Endothelial cell of umbilical vein (primary cell): ENCODE measurements around the gene GEMIN7. TPM values are rescaled to one million over a fixed set of nuclear protein-coding genes. Genes with fewer than 3 reads are reported as not detected.

Experiments
- BruUV-seq: library from RNA; stranded (reverse); fragments of 400-500 nt; replicated peaks from 2 replicates; lab custom pipeline; 2021; lab: Mats Ljungman, UMichigan
- CTCF ChIA-PET: fragments of 300-600, 350-600 bp; sonication (Branson Sonifier 250); formaldehyde crosslinking; loops from one replicate; lab custom pipeline; 2021; ENCODE audit warnings: antibody characterized with exemption, inconsistent platforms; lab: Charles Lee
- POLR2A ChIA-PET: fragments of 300-600, 350-600 bp; sonication (Branson Sonifier 250); formaldehyde crosslinking; loops from one replicate; lab custom pipeline; 2021; ENCODE audit warnings: antibody characterized with exemption, inconsistent platforms; lab: Charles Lee
- DNase-seq: peaks from one replicate; pipeline ENCODE4 v3.0.0-alpha.2; 2011; ENCODE audit warnings: low read depth, low spot score
- FAIRE-seq: peaks from 2 replicates; lab custom pipeline; 2011; peaks lifted over from hg19 to GRCh38; lab: Jason Lieb, UNC
- H2AFZ ChIP-seq: 2 replicates; pipeline ENCODE4 v1.6.0; 2012; ENCODE audit warnings: low read depth, low read length, control low read depth, inconsistent platforms
- H3K27ac ChIP-seq: 2 replicates; pipeline ENCODE4 v1.5.1; 2011; ENCODE audit warnings: low read depth, mild to moderate bottlenecking, control low read depth, low read length, moderate library complexity; ENCODE audit not compliant: insufficient read depth
- H3K27me3 ChIP-seq, 2 experiments: 2 replicates each; pipeline versions ENCODE4 v1.6.0 to v1.6.1; 2011; ENCODE audit warnings: low read length in 2 of 2, mixed read lengths in 1 of 2; ENCODE audit not compliant: control insufficient read depth in 2 of 2, insufficient read depth in 2 of 2
- H3K36me3 ChIP-seq, 2 experiments: 2 replicates in 1 of 2; 3 replicates in 1 of 2; pipeline ENCODE4 v1.5.1; 2011; ENCODE audit warnings: low read length in 2 of 2, mild to moderate bottlenecking in 1 of 2, moderate library complexity in 1 of 2; ENCODE audit not compliant: control insufficient read depth in 2 of 2, insufficient read depth in 2 of 2; ENCODE audit errors: extremely low read depth in 1 of 2
- H3K4me1 ChIP-seq: 3 replicates; pipeline ENCODE4 v1.5.1; 2011; ENCODE audit warnings: mild to moderate bottlenecking, low read length; ENCODE audit not compliant: control insufficient read depth, insufficient read depth; ENCODE audit errors: extremely low read depth
- H3K4me2 ChIP-seq: 2 replicates; pipeline ENCODE4 v1.6.1; 2011; ENCODE audit warnings: low read length, control low read depth, mixed read lengths; ENCODE audit not compliant: insufficient read depth
- H3K4me3 ChIP-seq, 3 experiments: fragments of 200-600 bp in 1 of 3; sonication (generic), shearing (Covaris generic) in 1 of 3; replicated peaks in 1 of 3; 2 replicates each; pipeline ENCODE4 v1.5.1; 2011 to 2016; ENCODE audit warnings: control low read depth in 3 of 3, low read length in 3 of 3, mild to moderate bottlenecking in 2 of 3, inconsistent platforms in 1 of 3, low read depth in 1 of 3, moderate library complexity in 1 of 3; ENCODE audit not compliant: insufficient read depth in 1 of 3
- H3K79me2 ChIP-seq: 2 replicates; pipeline ENCODE4 v1.6.0; 2012; ENCODE audit warnings: low read length, inconsistent platforms; ENCODE audit not compliant: control insufficient read depth, insufficient read depth
- H3K9ac ChIP-seq: replicated peaks from 2 replicates; pipeline ENCODE3; 2011; ENCODE audit warnings: low read length, control low read depth; ENCODE audit not compliant: insufficient read depth; ENCODE audit errors: extremely low read depth
- H3K9me1 ChIP-seq: replicated peaks from 3 replicates; pipeline ENCODE4 v1.6.0; 2011; ENCODE audit warnings: mild to moderate bottlenecking, low read length; ENCODE audit not compliant: control insufficient read depth, insufficient read depth; ENCODE audit errors: extremely low read depth
- H3K9me3 ChIP-seq: replicated peaks from 2 replicates; pipeline ENCODE4 v1.5.1; 2012; ENCODE audit warnings: low read length, inconsistent platforms; ENCODE audit not compliant: control insufficient read depth, insufficient read depth
- H4K20me1 ChIP-seq: replicated peaks from 2 replicates; pipeline ENCODE3; 2011; ENCODE audit warnings: mild to moderate bottlenecking, low read length; ENCODE audit not compliant: control insufficient read depth, insufficient read depth; ENCODE audit errors: extremely low read depth
- CTCF ChIP-seq, 2 donors: IDR thresholded peaks; 1 replicate in 1 of 2; 2 replicates in 1 of 2; pipeline ENCODE4 v1.5.1; 2011; ENCODE audit warnings: low read length in 2 of 2, mild to moderate bottlenecking in 2 of 2, moderate library complexity in 2 of 2, control low read depth in 1 of 2, inconsistent platforms in 1 of 2, low read depth in 1 of 2; ENCODE audit not compliant: insufficient read depth in 1 of 2; ENCODE audit errors: extremely low read depth in 1 of 2
- EZH2 ChIP-seq: IDR thresholded peaks from 2 replicates; pipeline ENCODE4 v1.6.1; 2012; ENCODE audit warnings: borderline replicate concordance, low read depth, mild to moderate bottlenecking, moderate library complexity, low read length, inconsistent platforms; ENCODE audit not compliant: severe bottlenecking
- FOS ChIP-seq: IDR thresholded peaks from 2 replicates; pipeline ENCODE4 v1.6.1; 2011; ENCODE audit warnings: mild to moderate bottlenecking, low read length, moderate library complexity, borderline replicate concordance; ENCODE audit not compliant: insufficient read depth
- GATA2 ChIP-seq: IDR thresholded peaks from 2 replicates; pipeline ENCODE4 v1.7.0; 2011; ENCODE audit warnings: low read depth, mild to moderate bottlenecking, moderate library complexity, mixed read lengths, low read length; ENCODE audit not compliant: insufficient read length, insufficient read depth
- JUN ChIP-seq: IDR thresholded peaks from 2 replicates; pipeline ENCODE4 v1.6.1; 2011; ENCODE audit warnings: borderline replicate concordance, low read depth; ENCODE audit not compliant: insufficient read length, insufficient read depth
- MAX ChIP-seq: IDR thresholded peaks from 2 replicates; pipeline ENCODE4 v1.6.1; 2011; ENCODE audit not compliant: insufficient read depth, insufficient read length
- MYC ChIP-seq: IDR thresholded peaks from one replicate; pipeline ENCODE4 v1.6.1; 2011; ENCODE audit warnings: mild to moderate bottlenecking, low read depth, low read length
- POLR2A ChIP-seq: IDR thresholded peaks from 2 replicates; pipeline ENCODE4 v1.6.1; 2012; ENCODE audit warnings: low read depth, mild to moderate bottlenecking, control low read depth, low read length
- POLR2AphosphoS5 ChIP-seq: IDR thresholded peaks from 2 replicates; pipeline ENCODE4 v1.6.1; 2012; ENCODE audit warnings: low read depth, mild to moderate bottlenecking, control low read depth, low read length, moderate library complexity; ENCODE audit not compliant: insufficient read depth
- dilution Hi-C: fragments of 300-500 bp; cut with MboI; formaldehyde crosslinking; loops from one replicate; pipeline ENCODE4 v1.15.0; 2019; ENCODE audit warnings: low sequenced_read_pairs; ENCODE audit not compliant: extremely low pct_ligation_motif_present
- intact Hi-C: fragments of 100-400 bp; cut with micrococcal nuclease; formaldehyde crosslinking; loops from one replicate; pipeline ENCODE4 v1.10.0; 2022
- polyA plus RNA-seq, 4 experiments: library from polyadenylated mRNA; depleted of rRNA in 3 of 4; stranded (reverse) in 3 of 4; unstranded in 1 of 4; fragments of >200 nt; gene quantifications; 2 replicates each; pipeline versions ENCODE4 v1.2.1 to v1.2.3, GENCODE V29; 2011 to 2012; ENCODE audit warnings: missing spikeins in 1 of 4
- total RNA-seq: library from RNA; stranded (reverse); gene quantifications from 2 replicates; pipeline ENCODE4 v1.2.3, GENCODE V29; 2021

The GEMIN7 gene
- total and polyA plus RNA-seq, 2 donors (not counting 3 experiments of a cell fraction or from before 2014, with no cell fraction given) = 34.2 to 53.7 TPM

GRCh38 chr19:45070861-45071544 is 8.1 kb upstream of the GEMIN7 start:
- Histone ChIP-seq H3K4me1 (no peaks in the 10 kb centered on the region), H3K79me2 (no peaks in the 10 kb centered on the region), H3K9ac (no peak overlapping the region), H3K27me3 (no peaks in the 10 kb centered on the region), H3K9me3 (no peaks in the 10 kb centered on the region), H3K4me3 (no peak overlapping the region), H2AFZ (no peak overlapping the region), H3K27ac (no peak overlapping the region), H3K9me1 (no peaks in the 10 kb centered on the region), H4K20me1 (no peaks in the 10 kb centered on the region), H3K36me3 (peaks cover 2 to 29% of the 10 kb centered on the region in 2 experiments), H3K4me2 (no peak overlapping the region)
- intact Hi-C loops (no loop called here), dilution Hi-C loops (no loop called here)
- TF ChIP-seq JUN = no peak
- no peak for TF ChIP-seq POLR2A
- TF ChIP-seq EZH2 = no peak
- TF ChIP-seq GATA2 = no peak
- no peak for TF ChIP-seq CTCF (IDR thresholded peaks at IDR 0.05; ENCODE audit: extremely low read depth in 1 of 2, insufficient read depth in 1 of 2, low read depth in 1 of 2, low read length in 2 of 2)
- no peak for TF ChIP-seq POLR2AphosphoS5
- no peak for TF ChIP-seq MAX
- no peak for TF ChIP-seq MYC
- no peak for TF ChIP-seq FOS
- BruUV-seq = no TSS peak
- POLR2A ChIA-PET = no interaction called here
- FAIRE-seq (no peak), DNase-seq (no peak)
- CTCF ChIA-PET = interaction anchor here (2.1 kb wide), 1 partner anchor 12 kb away, joined by 13 read pairs; no protein-coding TSS in a partner anchor
